ENCODE measurements around the gene BCAS4.
"Not testable (repeated sequence)": the region's sequence is repeated elsewhere in the genome, so short reads cannot be mapped to it uniquely, and the experiment has no call there.

Gene BCAS4

GRCh38 chr20:50799176-50799889, 4.5 kb downstream of the BCAS4 start:
- no peak for DNase-seq (ENCODE audit: low read depth)

- no peak for DNase-seq (ENCODE audit: low read depth)
Observed at GRCh38 chr20:50799890-50800550, 5.2 kb downstream of the BCAS4 start.

- DNase-seq (ENCODE audit: low read depth), result not testable (repeated sequence)
Observed at GRCh38 chr20:50800986-50801746, 6.3 kb downstream of the BCAS4 start.

- DNase-seq (ENCODE audit: low read depth), result no peak
Observed at GRCh38 chr20:50801747-50802125, 6.9 kb downstream of the BCAS4 start.

- no peak for DNase-seq (ENCODE audit: low read depth)
Observed at GRCh38 chr20:50802289-50802688, 7.4 kb downstream of the BCAS4 start.

GRCh38 chr20:50804437-50805348, 9.8 kb downstream of the BCAS4 start:
- DNase-seq (ENCODE audit: low read depth), result no peak

- no peak for DNase-seq (ENCODE audit: low read depth)
Observed at GRCh38 chr20:50805349-50805684, 10.5 kb downstream of the BCAS4 start.

GRCh38 chr20:50806126-50806768, 11.4 kb downstream of the BCAS4 start:
- DNase-seq (ENCODE audit: low read depth), result no peak

- no peak for DNase-seq (ENCODE audit: low read depth)
Observed at GRCh38 chr20:50810063-50810462, 15.2 kb downstream of the BCAS4 start.

GRCh38 chr20:50810842-50811241, 16.0 kb downstream of the BCAS4 start:
- no peak for DNase-seq (ENCODE audit: low read depth)

GRCh38 chr20:50813101-50813643, 18.3 kb downstream of the BCAS4 start:
- no peak for DNase-seq (ENCODE audit: low read depth)

GRCh38 chr20:50813801-50814200, 18.9 kb downstream of the BCAS4 start:
- DNase-seq (ENCODE audit: low read depth), result no peak

GRCh38 chr20:50814438-50815161, 19.7 kb downstream of the BCAS4 start:
- no peak for DNase-seq (ENCODE audit: low read depth)

- DNase-seq (ENCODE audit: low read depth), result no peak
Observed at GRCh38 chr20:50815162-50815989, 20.5 kb downstream of the BCAS4 start.

GRCh38 chr20:50817776-50818172, 22.9 kb downstream of the BCAS4 start:
- no peak for DNase-seq (ENCODE audit: low read depth)

- DNase-seq (ENCODE audit: low read depth), result no peak
Observed at GRCh38 chr20:50819349-50819748, 24.5 kb downstream of the BCAS4 start.

- DNase-seq (ENCODE audit: low read depth), result no peak
Observed at GRCh38 chr20:50820515-50821256, 25.8 kb downstream of the BCAS4 start.

GRCh38 chr20:50821257-50821921, 26.5 kb downstream of the BCAS4 start:
- DNase-seq (ENCODE audit: low read depth), result no peak
